GM12865 (cell line): ENCODE results near the gene VIPR2.

Source experiments
- DNase-seq: peaks from one replicate; pipeline ENCODE4 v3.0.0; 2010; ENCODE audit warnings: low read depth
- H3K4me3 ChIP-seq: 2 replicates; pipeline ENCODE4 v1.5.1; 2011; ENCODE audit warnings: mild to moderate bottlenecking, low read depth, low read length, control low read depth
- CTCF ChIP-seq: IDR thresholded peaks from 2 replicates; pipeline ENCODE4 v1.5.1; 2011; ENCODE audit warnings: low read length, control low read depth, low read depth, inconsistent platforms; ENCODE audit not compliant: insufficient read depth; ENCODE audit errors: missing control alignments

The VIPR2 gene

DNA sequence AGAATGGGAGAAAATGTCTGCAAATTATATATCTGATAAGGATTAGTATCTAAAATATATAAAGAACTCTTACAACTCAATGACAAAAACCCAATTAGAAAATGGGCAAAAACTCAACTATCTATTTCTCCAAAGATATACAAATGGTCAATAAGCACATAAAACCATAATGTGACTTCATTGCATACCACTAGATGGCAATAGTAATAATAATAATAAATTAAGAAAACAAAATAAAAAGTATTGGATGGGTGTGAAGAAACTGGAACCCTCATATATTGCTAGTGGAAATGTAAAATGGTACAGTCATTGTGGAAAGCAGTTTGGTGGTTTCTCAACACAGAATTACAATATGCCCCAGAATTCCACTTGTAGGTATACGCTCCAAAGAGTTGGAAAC is 98.8 kb downstream of the VIPR2 start:
- TF ChIP-seq CTCF = no peak
- DNase-seq = no peak
- no peak overlapping the region for H3K4me3 ChIP-seq

DNA sequence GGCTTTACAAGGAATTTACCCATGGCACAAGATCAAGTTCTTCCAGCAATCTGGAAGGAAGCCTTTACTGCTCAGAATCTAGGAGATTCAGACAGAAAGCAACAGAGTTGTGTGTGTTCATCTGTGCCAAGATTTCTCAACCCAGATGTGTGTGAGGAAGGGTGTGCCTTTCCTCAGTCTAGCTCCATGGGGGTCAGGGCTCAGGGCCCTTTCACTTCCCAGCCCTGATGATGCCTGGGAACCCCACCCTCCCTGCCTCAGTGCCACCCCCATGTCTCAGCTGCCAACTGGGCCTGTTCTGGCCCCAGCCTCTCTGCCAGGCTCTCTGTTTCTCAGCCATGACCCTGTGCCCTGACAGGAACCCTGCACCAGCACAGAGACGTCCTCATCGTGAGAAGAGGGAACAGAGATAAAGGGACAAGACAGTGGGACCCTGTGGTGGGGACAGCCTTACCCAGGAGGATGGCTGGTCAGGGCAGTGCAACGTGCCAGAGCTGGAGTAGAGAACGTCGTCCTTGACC is 102.0 kb downstream of the VIPR2 start:
- no peak for DNase-seq
- no peak overlapping the region for H3K4me3 ChIP-seq
- no peak for TF ChIP-seq CTCF

DNA sequence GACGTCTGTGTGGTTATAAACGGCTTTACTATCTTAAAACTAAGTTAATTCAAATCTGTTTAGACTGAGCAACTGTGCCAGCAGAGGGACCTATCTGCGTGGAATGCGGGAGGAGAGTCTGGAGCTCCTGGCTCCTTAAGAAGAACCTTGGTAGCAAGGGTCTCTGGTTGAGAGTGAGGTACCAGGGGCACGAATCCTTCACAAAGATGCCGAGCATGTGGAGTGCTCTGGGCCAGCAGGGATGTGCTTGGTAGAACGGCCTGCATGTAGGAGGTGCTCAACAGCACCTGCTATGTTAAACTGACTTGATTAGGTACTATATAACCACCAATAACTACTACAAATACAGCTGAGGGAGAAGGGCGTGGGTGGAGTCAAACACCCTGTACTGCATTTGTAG is 102.6 kb downstream of the VIPR2 start:
- TF ChIP-seq CTCF = no peak
- no peak overlapping the region for H3K4me3 ChIP-seq
- no peak for DNase-seq

DNA sequence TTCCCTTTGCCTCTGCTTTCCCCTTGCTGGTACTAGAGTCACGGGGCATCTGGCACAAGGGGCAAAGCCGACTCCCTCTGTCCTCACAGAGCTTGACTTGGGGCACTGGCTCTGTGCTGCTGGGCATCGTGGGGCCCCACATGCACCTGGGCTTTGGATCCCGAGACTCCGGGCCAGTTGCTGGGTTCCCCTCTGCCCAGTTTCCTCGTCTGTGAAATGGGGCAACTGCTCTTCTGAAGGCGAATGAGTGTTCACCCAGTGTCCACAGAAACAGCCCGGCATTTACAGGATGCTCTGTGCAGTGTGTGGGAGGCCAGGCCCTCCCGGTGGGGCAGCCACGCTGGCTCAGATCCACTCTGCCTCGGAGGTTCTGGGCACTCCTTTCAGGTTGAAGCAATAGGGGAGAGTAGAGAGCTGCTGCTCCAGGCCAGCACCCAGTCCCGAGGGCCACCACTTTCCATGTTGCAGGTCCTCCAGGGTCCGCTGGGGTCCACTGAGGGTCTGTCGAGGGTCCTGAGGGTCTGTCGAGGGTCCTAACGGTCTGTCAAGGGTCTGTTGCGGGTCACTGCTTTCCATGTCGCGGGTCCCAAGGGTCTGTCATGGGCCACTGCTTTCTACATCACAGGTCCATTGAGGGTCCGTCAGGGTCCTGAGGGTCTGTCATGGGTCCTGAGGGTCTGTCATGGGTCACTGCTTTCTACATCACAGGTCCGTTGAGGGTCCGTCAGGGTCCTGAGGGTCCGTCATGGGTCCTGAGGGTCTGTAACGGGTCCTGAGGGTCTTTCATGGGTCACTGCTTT is 103.6 kb downstream of the VIPR2 start:
- no peak for DNase-seq
- H3K4me3 ChIP-seq = no peak overlapping the region
- no peak for TF ChIP-seq CTCF

DNA sequence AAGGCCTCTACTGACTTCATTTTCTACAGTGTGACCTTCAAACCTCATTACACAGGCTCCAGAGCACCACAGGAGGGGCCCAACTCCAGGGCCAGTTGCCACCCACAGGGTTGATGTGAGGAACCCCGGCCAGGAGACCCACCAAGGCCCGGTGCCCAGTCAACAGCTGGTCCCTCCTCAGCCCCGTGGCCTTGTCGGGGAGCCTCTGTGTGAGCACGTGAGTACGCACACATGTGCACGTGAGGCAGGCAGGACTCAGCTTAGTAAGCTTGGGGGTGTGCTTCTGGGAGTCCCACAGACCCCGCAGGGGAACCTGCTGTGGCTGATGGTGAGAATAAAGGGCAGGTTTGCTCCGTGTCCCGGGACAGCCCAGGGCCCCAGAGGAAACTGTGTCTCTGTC is 104.5 kb downstream of the VIPR2 start:
- DNase-seq = no peak
- no peak overlapping the region for H3K4me3 ChIP-seq
- TF ChIP-seq CTCF = no peak

DNA sequence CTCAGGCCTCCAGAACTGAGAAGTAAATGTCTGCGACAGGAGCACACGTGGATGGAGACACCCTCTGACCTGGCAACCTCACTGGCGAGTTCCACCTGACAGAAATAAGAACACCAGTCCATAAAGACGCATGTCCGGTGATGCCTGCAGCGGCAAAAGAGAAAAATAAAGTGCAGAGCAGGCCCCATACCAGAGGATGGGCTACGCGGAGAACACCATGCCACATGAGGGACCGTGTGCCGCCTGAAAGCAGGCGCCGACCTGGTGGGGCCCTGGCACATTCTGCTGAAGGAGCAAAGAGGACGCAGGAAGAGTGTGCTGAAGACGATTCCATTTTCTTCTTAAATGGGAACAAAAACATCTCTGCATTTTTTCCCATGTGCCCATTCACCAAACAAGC is 105.0 kb downstream of the VIPR2 start:
- TF ChIP-seq CTCF = no peak
- no peak for DNase-seq
- H3K4me3 ChIP-seq = no peak overlapping the region

GRCh38 chr7:159038066-159038465 is 106.6 kb downstream of the VIPR2 start:
- no peak overlapping the region for H3K4me3 ChIP-seq
- no peak for DNase-seq
- no peak for TF ChIP-seq CTCF
